SK-N-MC (cell line): ENCODE results near the gene UGT1A3.
A peak's percentile ranks its signal among the peaks of the same experiment; 100 is the strongest.

Experiments
- DNase-seq: peaks from one replicate; pipeline ENCODE4 v3.0.0-alpha.2; 2011; ENCODE audit warnings: low read depth, low spot score
- H3K27ac ChIP-seq: fragments of 200-600 bp; sonication (generic); 2 replicates; pipeline ENCODE4 v1.5.1; 2016; ENCODE audit warnings: mixed run types
- H3K36me3 ChIP-seq: fragments of 200-600 bp; sonication (generic); 2 replicates; pipeline ENCODE4 v1.6.1; 2017; ENCODE audit warnings: antibody characterized with exemption, low read length, mixed read lengths; ENCODE audit not compliant: insufficient read depth
- H3K4me3 ChIP-seq: fragments of 200-600 bp; sonication (generic); 2 replicates; pipeline ENCODE4 v1.5.1; 2016
- H3K9ac ChIP-seq: fragments of 200-600 bp; sonication (generic); 2 replicates; pipeline ENCODE4 v1.8.0; 2017; ENCODE audit warnings: mixed run types, mixed read lengths; ENCODE audit not compliant: insufficient read length
- H3K9me3 ChIP-seq: fragments of 200-600 bp; sonication (generic); 2 replicates; pipeline ENCODE4 v1.6.1; 2017; ENCODE audit warnings: low read depth, mild to moderate bottlenecking, antibody characterized with exemption, low read length, moderate library complexity, mixed read lengths
- EZH2 ChIP-seq: fragments of 200-600 bp; sonication (generic); IDR thresholded peaks from one replicate; pipeline ENCODE4 v1.6.1; 2017; ENCODE audit warnings: antibody characterized with exemption
- FOXP2 ChIP-seq: optimal IDR thresholded peaks from 2 replicates; pipeline ENCODE3; 2011; ENCODE audit warnings: mild to moderate bottlenecking, moderate library complexity; ENCODE audit not compliant: insufficient read depth; ENCODE audit errors: extremely low read length, control extremely low read depth
- POLR2AphosphoS5 ChIP-seq: IDR thresholded peaks from 2 replicates; pipeline ENCODE4 v1.6.1; 2012; ENCODE audit warnings: mild to moderate bottlenecking, low read depth, low read length, borderline replicate concordance

The UGT1A3 gene

GRCh38 chr2:233802132-233802815, 73.4 kb downstream of the UGT1A3 start:
- no peaks in the 10 kb centered on the region for H3K9me3 ChIP-seq
- no peak for TF ChIP-seq POLR2AphosphoS5
- no peak for TF ChIP-seq FOXP2
- TF ChIP-seq EZH2 = no peak
- no peak overlapping the region for H3K27ac ChIP-seq
- no peaks in the 10 kb centered on the region; the same call in 1 of the 2 replicates for H3K36me3 ChIP-seq
- H3K9ac ChIP-seq = no peak overlapping the region
- no peak for DNase-seq
- H3K4me3 ChIP-seq = no peak overlapping the region

GRCh38 chr2:233803292-233803911, 74.6 kb downstream of the UGT1A3 start:
- Histone ChIP-seq H3K9me3 (no peaks in the 10 kb centered on the region), H3K27ac (no peak overlapping the region), H3K4me3 (no peak overlapping the region), H3K9ac (no peak overlapping the region), H3K36me3 (no peaks in the 10 kb centered on the region; the same call in 1 of the 2 replicates)
- DNase-seq = no peak
- TF ChIP-seq EZH2 (no peak), POLR2AphosphoS5 (no peak), FOXP2 (no peak)

GRCh38 chr2:233803994-233804393, 75.2 kb downstream of the UGT1A3 start:
- Histone ChIP-seq H3K4me3 (no peak overlapping the region), H3K9ac (no peak overlapping the region), H3K27ac (no peak overlapping the region), H3K36me3 (no peaks in the 10 kb centered on the region; the same call in 1 of the 2 replicates), H3K9me3 (no peaks in the 10 kb centered on the region)
- TF ChIP-seq POLR2AphosphoS5 (no peak), EZH2 (no peak), FOXP2 (no peak)
- no peak for DNase-seq

GRCh38 chr2:233807215-233807865, 78.5 kb downstream of the UGT1A3 start:
- no peak overlapping the region for H3K4me3 ChIP-seq

GRCh38 chr2:233807966-233808935, 79.4 kb downstream of the UGT1A3 start:
- no peak overlapping the region for H3K9ac ChIP-seq
- DNase-seq = no peak
- no peaks in the 10 kb centered on the region for H3K36me3 ChIP-seq
- no peaks in the 10 kb centered on the region for H3K9me3 ChIP-seq
- no peak overlapping the region for H3K4me3 ChIP-seq
- no peak for TF ChIP-seq EZH2
- TF ChIP-seq POLR2AphosphoS5 = no peak
- no peak for TF ChIP-seq FOXP2
- no peak overlapping the region for H3K27ac ChIP-seq

More at GRCh38 chr2:233807215-233807865, 78.5 kb downstream of the UGT1A3 start:
- TF ChIP-seq FOXP2 (no peak), EZH2 (no peak), POLR2AphosphoS5 (peak; percentile 1; the same call in 1 of the 2 replicates)
- Histone ChIP-seq H3K9ac (no peak overlapping the region), H3K27ac (no peak overlapping the region), H3K9me3 (no peaks in the 10 kb centered on the region), H3K36me3 (no peaks in the 10 kb centered on the region)
- DNase-seq = no peak

GRCh38 chr2:233810385-233810784, 81.5 kb downstream of the UGT1A3 start:
- Histone ChIP-seq H3K9ac (no peak overlapping the region), H3K27ac (no peak overlapping the region), H3K4me3 (no peak overlapping the region), H3K9me3 (no peaks in the 10 kb centered on the region), H3K36me3 (peaks cover 5% of the 10 kb centered on the region; the same call in 1 of the 2 replicates)
- no peak for DNase-seq
- TF ChIP-seq FOXP2 = no peak

- Histone ChIP-seq H3K4me3 (no peak overlapping the region), H3K9ac (no peak overlapping the region), H3K36me3 (peaks cover 8% of the 10 kb centered on the region; the same call in 1 of the 2 replicates), H3K27ac (no peak overlapping the region), H3K9me3 (no peaks in the 10 kb centered on the region)
- TF ChIP-seq FOXP2 (no peak), EZH2 (no peak), POLR2AphosphoS5 (no peak)
- DNase-seq = no peak
These were observed 82.2 kb downstream of the UGT1A3 start for GRCh38 chr2:233811087-233811486.
